K562 (cell line): ENCODE results near the gene TANK. TPM values are rescaled to one million over a fixed set of nuclear protein-coding genes. Genes with fewer than 3 reads are reported as not detected.

Experiments used
- ATF2 ChIP-seq: sonication (generic); formaldehyde crosslinking; IDR thresholded peaks from 2 replicates; pipeline ENCODE4 v1.8.1; 2022; ENCODE audit warnings: missing genetic modification reagents
- CREB3L1 ChIP-seq: fragments of 450-650 bp; IDR thresholded peaks from 2 replicates; pipeline ENCODE4 v1.6.1; 2014; ENCODE audit warnings: low read depth, mild to moderate bottlenecking, moderate library complexity, borderline replicate concordance
- HDAC8 ChIP-seq: fragments of 450-650 bp; IDR thresholded peaks from 2 replicates; pipeline ENCODE4 v1.6.1; 2016; ENCODE audit warnings: mild to moderate bottlenecking, missing genetic modification characterization, moderate library complexity, missing compliant biosample characterization
- NCOA2 ChIP-seq, 2 experiments: fragments of 450-650 bp; IDR thresholded peaks; 2 replicates each; pipeline ENCODE4 v1.6.1; 2018; ENCODE audit warnings: mild to moderate bottlenecking in 2 of 2, moderate library complexity in 1 of 2; ENCODE audit not compliant: partially characterized antibody in 2 of 2
- NR2C2 ChIP-seq, 2 experiments: fragments of 200-800 bp in 1 of 2; sonication (Bioruptor generic) in 1 of 2; sonication (generic) in 1 of 2; formaldehyde crosslinking in 1 of 2; IDR thresholded peaks; 2 replicates each; pipeline versions ENCODE4 v1.6.1 to v1.8.0; 2016 to 2022; ENCODE audit warnings: mild to moderate bottlenecking in 1 of 2, missing compliant biosample characterization in 1 of 2, missing genetic modification characterization in 1 of 2, missing genetic modification reagents in 1 of 2
- RBM17 ChIP-seq: fragments of 200-400 bp; formaldehyde crosslinking; IDR thresholded peaks from 2 replicates; pipeline ENCODE4 v1.6.1; 2017; ENCODE audit warnings: low read depth, mild to moderate bottlenecking, low read length, borderline replicate concordance
- SMAD4 ChIP-seq: fragments of 250-450 bp; sonication (Bioruptor Pico); conservative IDR thresholded peaks from 2 replicates; pipeline ENCODE4 v1.8.0; 2021; ENCODE audit warnings: inconsistent platforms, mild to moderate bottlenecking, moderate library complexity
- SMC3 ChIP-seq: conservative IDR thresholded peaks from 2 replicates; pipeline ENCODE4 v1.6.1; 2011; ENCODE audit warnings: low read depth, low read length, improper control_type of control experiment; ENCODE audit not compliant: insufficient read depth
- TEAD4 ChIP-seq, 2 experiments: sonication (generic) in 1 of 2; formaldehyde crosslinking in 1 of 2; IDR thresholded peaks; 2 replicates each; pipeline versions ENCODE4 v1.6.1 to v1.8.0; 2012 to 2022; ENCODE audit warnings: borderline replicate concordance in 1 of 2, inconsistent platforms in 1 of 2, low read length in 1 of 2, mild to moderate bottlenecking in 1 of 2, missing genetic modification reagents in 1 of 2
- ZNF143 ChIP-seq: sonication (generic); formaldehyde crosslinking; IDR thresholded peaks from 2 replicates; pipeline ENCODE4 v1.9.0; 2022; ENCODE audit warnings: mild to moderate bottlenecking, missing genetic modification reagents
- ZNF263 ChIP-seq: sonication (generic); formaldehyde crosslinking; IDR thresholded peaks from 2 replicates; pipeline ENCODE4 v1.8.0; 2022; ENCODE audit warnings: mild to moderate bottlenecking, missing genetic modification reagents, borderline replicate concordance
- polyA plus RNA-seq, 8 experiments: library from polyadenylated mRNA; depleted of rRNA in 4 of 8; stranded (reverse) in 5 of 8; unstranded in 3 of 8; fragments of >200 nt; fragmentation: Nextera tagmentation in 2 of 8; fragmentation: Illumina TruSeq in 1 of 8; extraction: Ambion mirVana in 2 of 8; extraction: Trizol in 1 of 8; gene quantifications; 2 replicates each; pipeline versions ENCODE4 v1.2.1 to v1.2.3, GENCODE V29; 2011 to 2014; ENCODE audit warnings: inconsistent platforms in 1 of 8, missing spikeins in 1 of 8
- total RNA-seq, 7 experiments: library from RNA; depleted of rRNA in 6 of 7; stranded (reverse); fragments of >200 nt in 6 of 7; fragmentation: Illumina TruSeq in 2 of 7; extraction: Trizol in 2 of 7; gene quantifications; 2 replicates each; pipeline versions ENCODE4 v1.2.1 to v1.2.3, GENCODE V29; 2011 to 2021; ENCODE audit warnings: low replicate concordance in 1 of 7
- TF ChIP-seq, protein P1 (sequence below): fragments of 250-450 bp; sonication (Bioruptor Pico); IDR thresholded peaks from 2 replicates; pipeline ENCODE4 v1.8.0; 2022; ENCODE audit warnings: moderate library complexity, mild to moderate bottlenecking, inconsistent platforms
- TF ChIP-seq, protein P2 (sequence below), 2 experiments: fragments of 150-350 bp in 1 of 2; IDR thresholded peaks; 2 replicates each; pipeline ENCODE4 v1.6.1; 2012 to 2016; ENCODE audit warnings: low read depth in 2 of 2, low read length in 2 of 2, mild to moderate bottlenecking in 1 of 2, moderate library complexity in 1 of 2
- TF ChIP-seq, protein P3 (sequence below): fragments of 450-650 bp; IDR thresholded peaks from 2 replicates; pipeline ENCODE4 v1.7.1; 2018; ENCODE audit warnings: mild to moderate bottlenecking, low read depth; ENCODE audit not compliant: partially characterized antibody

The TANK gene
- total and polyA plus RNA-seq, 9 of the 15 experiments (the other 6 are each of a cell fraction or from before 2014, with no cell fraction given): 43.0 to 91.5 (median 54.4) TPM

GRCh38 chr2:161172901-161173540 lies 12.8 kb downstream of the TANK start (continued):
- TF ChIP-seq ATF2 (CRISPR knock-in tag) (no peak), CREB3L1 (no peak), HDAC8 (tag) (no peak), ZNF263 (CRISPR knock-in tag) (no peak), SMC3 (no peak), NCOA2 (IDR thresholded peaks at IDR 0.05; ENCODE audit: partially characterized antibody in 2 of 2) (peak; percentile 67 to 89), TEAD4 (IDR thresholded peaks at IDR 0.05; ENCODE audit: low read length) (peak; percentile 98), TEAD4 (CRISPR knock-in tag; IDR thresholded peaks at IDR 0.05; ENCODE audit: borderline replicate concordance) (no peak), RBM17 (no peak), SMAD4 (CRISPR knock-in tag) (peak; percentile 69; the same call in 1 of the 2 replicates), ZNF143 (CRISPR knock-in tag) (no peak), NR2C2 (CRISPR knock-in tag; IDR thresholded peaks at IDR 0.05) (no peak), NR2C2 (tag; IDR thresholded peaks at IDR 0.05) (peak; percentile 48; the same call in 1 of the 2 replicates)
- TF ChIP-seq, protein P1, sequence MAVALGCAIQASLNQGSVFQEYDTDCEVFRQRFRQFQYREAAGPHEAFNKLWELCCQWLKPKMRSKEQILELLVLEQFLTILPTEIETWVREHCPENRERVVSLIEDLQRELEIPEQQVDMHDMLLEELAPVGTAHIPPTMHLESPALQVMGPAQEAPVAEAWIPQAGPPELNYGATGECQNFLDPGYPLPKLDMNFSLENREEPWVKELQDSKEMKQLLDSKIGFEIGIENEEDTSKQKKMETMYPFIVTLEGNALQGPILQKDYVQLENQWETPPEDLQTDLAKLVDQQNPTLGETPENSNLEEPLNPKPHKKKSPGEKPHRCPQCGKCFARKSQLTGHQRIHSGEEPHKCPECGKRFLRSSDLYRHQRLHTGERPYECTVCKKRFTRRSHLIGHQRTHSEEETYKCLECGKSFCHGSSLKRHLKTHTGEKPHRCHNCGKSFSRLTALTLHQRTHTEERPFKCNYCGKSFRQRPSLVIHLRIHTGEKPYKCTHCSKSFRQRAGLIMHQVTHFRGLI (CRISPR knock-in tag): no peak
- TF ChIP-seq, protein P2, sequence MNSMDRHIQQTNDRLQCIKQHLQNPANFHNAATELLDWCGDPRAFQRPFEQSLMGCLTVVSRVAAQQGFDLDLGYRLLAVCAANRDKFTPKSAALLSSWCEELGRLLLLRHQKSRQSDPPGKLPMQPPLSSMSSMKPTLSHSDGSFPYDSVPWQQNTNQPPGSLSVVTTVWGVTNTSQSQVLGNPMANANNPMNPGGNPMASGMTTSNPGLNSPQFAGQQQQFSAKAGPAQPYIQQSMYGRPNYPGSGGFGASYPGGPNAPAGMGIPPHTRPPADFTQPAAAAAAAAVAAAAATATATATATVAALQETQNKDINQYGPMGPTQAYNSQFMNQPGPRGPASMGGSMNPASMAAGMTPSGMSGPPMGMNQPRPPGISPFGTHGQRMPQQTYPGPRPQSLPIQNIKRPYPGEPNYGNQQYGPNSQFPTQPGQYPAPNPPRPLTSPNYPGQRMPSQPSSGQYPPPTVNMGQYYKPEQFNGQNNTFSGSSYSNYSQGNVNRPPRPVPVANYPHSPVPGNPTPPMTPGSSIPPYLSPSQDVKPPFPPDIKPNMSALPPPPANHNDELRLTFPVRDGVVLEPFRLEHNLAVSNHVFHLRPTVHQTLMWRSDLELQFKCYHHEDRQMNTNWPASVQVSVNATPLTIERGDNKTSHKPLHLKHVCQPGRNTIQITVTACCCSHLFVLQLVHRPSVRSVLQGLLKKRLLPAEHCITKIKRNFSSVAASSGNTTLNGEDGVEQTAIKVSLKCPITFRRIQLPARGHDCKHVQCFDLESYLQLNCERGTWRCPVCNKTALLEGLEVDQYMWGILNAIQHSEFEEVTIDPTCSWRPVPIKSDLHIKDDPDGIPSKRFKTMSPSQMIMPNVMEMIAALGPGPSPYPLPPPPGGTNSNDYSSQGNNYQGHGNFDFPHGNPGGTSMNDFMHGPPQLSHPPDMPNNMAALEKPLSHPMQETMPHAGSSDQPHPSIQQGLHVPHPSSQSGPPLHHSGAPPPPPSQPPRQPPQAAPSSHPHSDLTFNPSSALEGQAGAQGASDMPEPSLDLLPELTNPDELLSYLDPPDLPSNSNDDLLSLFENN (IDR thresholded peaks at IDR 0.05; ENCODE audit: low read depth in 2 of 2, low read length in 2 of 2): peak in 1 of 2 experiments; percentile 94; a peak in 2 of 4 replicates
- TF ChIP-seq, protein P3, sequence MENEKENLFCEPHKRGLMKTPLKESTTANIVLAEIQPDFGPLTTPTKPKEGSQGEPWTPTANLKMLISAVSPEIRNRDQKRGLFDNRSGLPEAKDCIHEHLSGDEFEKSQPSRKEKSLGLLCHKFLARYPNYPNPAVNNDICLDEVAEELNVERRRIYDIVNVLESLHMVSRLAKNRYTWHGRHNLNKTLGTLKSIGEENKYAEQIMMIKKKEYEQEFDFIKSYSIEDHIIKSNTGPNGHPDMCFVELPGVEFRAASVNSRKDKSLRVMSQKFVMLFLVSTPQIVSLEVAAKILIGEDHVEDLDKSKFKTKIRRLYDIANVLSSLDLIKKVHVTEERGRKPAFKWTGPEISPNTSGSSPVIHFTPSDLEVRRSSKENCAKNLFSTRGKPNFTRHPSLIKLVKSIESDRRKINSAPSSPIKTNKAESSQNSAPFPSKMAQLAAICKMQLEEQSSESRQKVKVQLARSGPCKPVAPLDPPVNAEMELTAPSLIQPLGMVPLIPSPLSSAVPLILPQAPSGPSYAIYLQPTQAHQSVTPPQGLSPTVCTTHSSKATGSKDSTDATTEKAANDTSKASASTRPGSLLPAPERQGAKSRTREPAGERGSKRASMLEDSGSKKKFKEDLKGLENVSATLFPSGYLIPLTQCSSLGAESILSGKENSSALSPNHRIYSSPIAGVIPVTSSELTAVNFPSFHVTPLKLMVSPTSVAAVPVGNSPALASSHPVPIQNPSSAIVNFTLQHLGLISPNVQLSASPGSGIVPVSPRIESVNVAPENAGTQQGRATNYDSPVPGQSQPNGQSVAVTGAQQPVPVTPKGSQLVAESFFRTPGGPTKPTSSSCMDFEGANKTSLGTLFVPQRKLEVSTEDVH: no peak
